ENCODE measurements around the gene DDHD1.

DNA sequence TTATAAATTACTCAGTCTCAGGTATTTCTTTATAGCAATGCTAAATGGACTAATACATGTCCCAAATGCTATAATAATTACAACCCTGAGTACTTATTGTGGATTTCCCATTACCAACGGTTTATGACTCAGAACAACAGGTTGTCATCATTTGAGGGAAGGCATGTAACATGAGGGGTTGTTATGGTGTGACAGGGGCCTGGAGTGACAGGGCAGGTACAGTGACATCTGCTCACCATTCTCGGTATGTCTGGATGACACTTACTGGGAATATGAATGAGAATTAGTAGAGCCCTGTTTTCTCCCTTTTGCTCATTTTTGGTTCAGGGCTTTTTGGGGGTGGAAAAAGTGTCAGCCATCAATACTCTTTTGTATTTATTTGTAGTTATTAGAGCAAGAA lies 166.1 kb downstream of the DDHD1 start:
- TF ChIP-seq CTCF (IDR thresholded peaks at IDR 0.05) (no peak), POLR2A (IDR thresholded peaks at IDR 0.05) (no peak)

All from lower leg skin (tissue), 3 donors.